H9 (cell line): ENCODE data around the gene SCUBE1. TPM values are rescaled to one million over a fixed set of nuclear protein-coding genes. Genes with fewer than 3 reads are reported as not detected.

Experiments used
- DNase-seq: peaks from one replicate; pipeline ENCODE4 v3.0.0-alpha.2; 2017
- H2AFZ ChIP-seq: one replicate; pipeline ENCODE4 v1.6.1; 2013; ENCODE audit warnings: mild to moderate bottlenecking, low read length, control low read depth, moderate library complexity
- H2AK5ac ChIP-seq: 2 replicates; pipeline ENCODE4 v1.6.1; 2013; ENCODE audit warnings: low read length, control low read depth, mixed read lengths; ENCODE audit not compliant: insufficient read length
- H2BK120ac ChIP-seq: one replicate; pipeline ENCODE4 v1.6.1; 2013; ENCODE audit warnings: low read depth, mild to moderate bottlenecking, low read length, control low read depth, inconsistent platforms; ENCODE audit not compliant: poor library complexity, severe bottlenecking
- H2BK12ac ChIP-seq: 2 replicates; pipeline ENCODE4 v1.6.1; 2013; ENCODE audit warnings: low read length, control low read depth, mixed read lengths, low read depth; ENCODE audit not compliant: insufficient read length
- H2BK15ac ChIP-seq: 2 replicates; pipeline ENCODE4 v1.6.1; 2013; ENCODE audit warnings: low read depth, low read length, control low read depth
- H2BK20ac ChIP-seq: one replicate; pipeline ENCODE4 v1.6.1; 2013; ENCODE audit warnings: low read depth, mild to moderate bottlenecking, low read length, control low read depth, inconsistent platforms; ENCODE audit not compliant: poor library complexity, severe bottlenecking
- H2BK5ac ChIP-seq: 2 replicates; pipeline ENCODE4 v1.6.1; 2013; ENCODE audit warnings: low read length, control low read depth, mixed read lengths; ENCODE audit not compliant: insufficient read length
- H3K14ac ChIP-seq: 2 replicates; pipeline ENCODE4 v1.6.1; 2013; ENCODE audit warnings: low read length, control low read depth; ENCODE audit not compliant: insufficient read depth
- H3K18ac ChIP-seq: 2 replicates; pipeline ENCODE4 v1.6.1; 2013; ENCODE audit warnings: low read depth, mild to moderate bottlenecking, mixed read lengths, low read length, control low read depth; ENCODE audit not compliant: insufficient read length
- H3K23ac ChIP-seq: 2 replicates; pipeline ENCODE4 v1.6.1; 2013; ENCODE audit warnings: low read length, control low read depth, mixed read lengths, low read depth; ENCODE audit not compliant: insufficient read length
- H3K23me2 ChIP-seq: 2 replicates; pipeline ENCODE4 v1.6.1; 2013; ENCODE audit warnings: low read depth, mild to moderate bottlenecking, mixed read lengths, low read length, control low read depth; ENCODE audit not compliant: insufficient read length, poor library complexity, severe bottlenecking
- H3K27ac ChIP-seq: 2 replicates; pipeline ENCODE4 v1.5.1; 2013; ENCODE audit warnings: low read length, control low read depth, mixed read lengths, low read depth; ENCODE audit not compliant: insufficient read length
- H3K27me3 ChIP-seq: 2 replicates; pipeline ENCODE4 v1.6.1; 2013; ENCODE audit warnings: low read length, control low read depth, inconsistent platforms; ENCODE audit not compliant: insufficient read depth
- H3K4ac ChIP-seq: 2 replicates; pipeline ENCODE4 v1.6.1; 2013; ENCODE audit warnings: low read depth, mild to moderate bottlenecking, control low read depth, inconsistent platforms, low read length, moderate library complexity
- H3K4me1 ChIP-seq: 2 replicates; pipeline ENCODE4 v1.6.1; 2013; ENCODE audit warnings: low read length, control low read depth, inconsistent platforms; ENCODE audit not compliant: insufficient read depth
- H3K4me2 ChIP-seq: 2 replicates; pipeline ENCODE4 v1.6.1; 2013; ENCODE audit warnings: low read length, control low read depth, mixed read lengths; ENCODE audit not compliant: insufficient read length, insufficient read depth
- H3K56ac ChIP-seq: 2 replicates; pipeline ENCODE4 v1.6.1; 2013; ENCODE audit warnings: low read depth, mild to moderate bottlenecking, mixed read lengths, low read length, control low read depth; ENCODE audit not compliant: insufficient read length
- H3K79me1 ChIP-seq: 2 replicates; pipeline ENCODE4 v1.6.1; 2013; ENCODE audit warnings: low read depth, mild to moderate bottlenecking, moderate library complexity, low read length, control low read depth, inconsistent platforms; ENCODE audit not compliant: insufficient read depth, poor library complexity, severe bottlenecking
- H3K79me2 ChIP-seq: 2 replicates; pipeline ENCODE4 v1.6.1; 2013; ENCODE audit warnings: low read length, control low read depth, inconsistent platforms; ENCODE audit not compliant: insufficient read depth
- H3K9ac ChIP-seq: 2 replicates; pipeline ENCODE4 v1.6.1; 2013; ENCODE audit warnings: low read length, control low read depth, mixed read lengths; ENCODE audit not compliant: insufficient read length; ENCODE audit errors: extremely low read depth
- H3K9me3 ChIP-seq: one replicate; pipeline ENCODE4 v1.6.1; 2013; ENCODE audit warnings: low read depth, low read length, inconsistent platforms; ENCODE audit not compliant: control insufficient read depth
- H3T11ph ChIP-seq: one replicate; pipeline ENCODE4 v1.6.1; 2013; ENCODE audit warnings: mild to moderate bottlenecking, low read length, control low read depth, inconsistent platforms
- H4K20me1 ChIP-seq: one replicate; pipeline ENCODE4 v1.6.1; 2013; ENCODE audit not compliant: control insufficient read depth, insufficient read length, insufficient read depth
- H4K5ac ChIP-seq: 2 replicates; pipeline ENCODE4 v1.6.1; 2013; ENCODE audit warnings: low read depth, mild to moderate bottlenecking, mixed read lengths, low read length, control low read depth; ENCODE audit not compliant: insufficient read length
- H4K8ac ChIP-seq: replicated peaks from 2 replicates; pipeline ENCODE4 v1.6.1; 2013; ENCODE audit warnings: low read length, control low read depth, mixed read lengths, low read depth; ENCODE audit not compliant: insufficient read length
- H4K91ac ChIP-seq: 2 replicates; pipeline ENCODE4 v1.6.1; 2013; ENCODE audit warnings: low read depth, mild to moderate bottlenecking, moderate library complexity, mixed read lengths, low read length, control low read depth; ENCODE audit not compliant: insufficient read length
- H3K27ac Mint-ChIP-seq, 3 experiments: 2 replicates in 2 of 3; 3 replicates in 1 of 3; pipeline ENCODE4 v1.8.0; 2020 to 2021; ENCODE audit warnings: mixed read lengths in 3 of 3, mild to moderate bottlenecking in 1 of 3, moderate library complexity in 1 of 3
- H3K27me3 Mint-ChIP-seq: 2 replicates; pipeline ENCODE4 v1.8.0; 2021; ENCODE audit warnings: low read depth, mild to moderate bottlenecking, moderate library complexity, mixed read lengths
- H3K36me3 Mint-ChIP-seq, 3 experiments: 2 replicates in 2 of 3; 3 replicates in 1 of 3; pipeline ENCODE4 v1.8.0; 2020 to 2021; ENCODE audit warnings: low read depth in 3 of 3, mixed read lengths in 3 of 3; ENCODE audit not compliant: insufficient read depth in 1 of 3
- H3K4me1 Mint-ChIP-seq, 2 experiments: 2 replicates each; pipeline ENCODE4 v1.8.0; 2020; ENCODE audit warnings: mixed read lengths in 2 of 2
- H3K4me3 Mint-ChIP-seq, 2 experiments: 2 replicates in 1 of 2; 3 replicates in 1 of 2; pipeline ENCODE4 v1.8.0; 2020 to 2021; ENCODE audit warnings: mild to moderate bottlenecking in 2 of 2, mixed read lengths in 2 of 2, moderate library complexity in 1 of 2
- H3K9me3 Mint-ChIP-seq, 2 experiments: 2 replicates in 1 of 2; 3 replicates in 1 of 2; pipeline ENCODE4 v1.8.0; 2020; ENCODE audit warnings: mild to moderate bottlenecking in 2 of 2, mixed read lengths in 2 of 2, moderate library complexity in 1 of 2
- CTCF ChIP-seq: fragments of 200-600 bp; sonication (generic); conservative IDR thresholded peaks from 3 replicates; pipeline ENCODE4 v1.8.0; 2021; ENCODE audit warnings: antibody characterized with exemption, mild to moderate bottlenecking
- WGBS: extraction: QIAGEN DNeasy Blood & Tissue Kit; methylation state at CpG from one replicate; pipeline ENCODE4 v1.1.7; 2013; ENCODE audit warnings: missing lambda C conversion rate, low lambda C conversion rate, mixed read lengths; ENCODE audit not compliant: insufficient read length; ENCODE audit errors: extremely low coverage; 5-methylcytosine and 5-hydroxymethylcytosine counted together
- total RNA-seq: library from RNA; stranded (reverse); gene quantifications from 2 replicates; pipeline ENCODE4 v1.2.1, GENCODE V29; 2021

Gene SCUBE1
- total RNA-seq, 1 experiment from 2014 or later = 1.2 TPM

- Histone ChIP-seq H2BK5ac (no peak overlapping the region), H3K79me2 (no peaks in the 10 kb centered on the region), H4K20me1 (no peaks in the 10 kb centered on the region), H3K14ac (no peak overlapping the region), H3K23me2 (no peaks in the 10 kb centered on the region), H3K4ac (no peak overlapping the region), H3K4me1 (no peaks in the 10 kb centered on the region), H3T11ph (no peak overlapping the region), H3K9me3 (no peaks in the 10 kb centered on the region), H2BK12ac (no peak overlapping the region), H4K5ac (no peak overlapping the region), H4K8ac (no peak overlapping the region), H2AK5ac (no peak overlapping the region), H2BK20ac (no peak overlapping the region), H2AFZ (no peak overlapping the region), H3K18ac (no peak overlapping the region), H3K23ac (no peak overlapping the region), H3K4me2 (no peak overlapping the region), H3K79me1 (no peaks in the 10 kb centered on the region), H4K91ac (no peak overlapping the region), H3K56ac (no peak overlapping the region), H2BK15ac (no peak overlapping the region), H3K9ac (no peak overlapping the region), H3K27ac (no peak overlapping the region), H3K27me3 (no peaks in the 10 kb centered on the region), H2BK120ac (no peak overlapping the region)
- no peak for TF ChIP-seq CTCF
- no CpG with 5 or more reads among the region's 13 CpGs for WGBS
- DNase-seq = no peak
- Mint-ChIP-seq H3K9me3 (no peaks in the 10 kb centered on the region), H3K27me3 (peaks cover 8% of the 10 kb centered on the region), H3K4me1 (peaks cover 5 to 19% of the 10 kb centered on the region in 2 experiments; a peak in 3 of 4 replicates), H3K36me3 (no peaks in the 10 kb centered on the region; a peak in 1 of 7 replicates), H3K4me3 (no peak overlapping the region), H3K27ac (0 out of 7 replicates have a peak overlapping the region, but pooled peaks of 1 of the 3 experiments have one; percentile 11)
Measured at GRCh38 chr22:43267981-43268660, 75.1 kb downstream of the SCUBE1 start.
